IMR-90 (cell line): ENCODE results near the gene CPSF4L. TPM values are rescaled to one million over a fixed set of nuclear protein-coding genes. Genes with fewer than 3 reads are reported as not detected.

Experiments used
- ATAC-seq: fragments of 200-7000 bp; cut with Tn5 transposase; 2 replicates; pipeline ENCODE4 v1.9.1; 2020; ENCODE audit warnings: low read depth, mild to moderate bottlenecking, moderate library complexity
- BruUV-seq: library from RNA; stranded (reverse); fragments of 400-500 nt; replicated peaks from 2 replicates; lab custom pipeline; 2021; lab: Mats Ljungman, UMichigan
- CTCF ChIA-PET: fragments of 300-600 bp; formaldehyde crosslinking; extraction: SDS; loops from one replicate; lab custom pipeline; 2021; ENCODE audit warnings: antibody characterized with exemption; lab: Yijun Ruan, JAX
- POLR2A ChIA-PET: fragments of 300-600 bp; sonication (Branson Sonifier 250); formaldehyde crosslinking; loops from one replicate; lab custom pipeline; 2022; ENCODE audit warnings: antibody characterized with exemption; ENCODE audit not compliant: unreplicated experiment; lab: Charles Lee
- DNase-seq: peaks from one replicate; pipeline ENCODE4 v3.0.0; 2013
- H2AFZ ChIP-seq: replicated peaks from 2 replicates; pipeline ENCODE3; 2013; ENCODE audit warnings: low read length, mild to moderate bottlenecking; ENCODE audit not compliant: poor library complexity
- H2AK5ac ChIP-seq: 2 replicates; pipeline ENCODE4 v1.6.1; 2013; ENCODE audit warnings: low read depth, low read length, inconsistent platforms
- H2AK9ac ChIP-seq: replicated peaks from 2 replicates; pipeline ENCODE3; 2013; ENCODE audit warnings: mild to moderate bottlenecking, low read depth, low read length, moderate library complexity; ENCODE audit not compliant: poor library complexity
- H2BK120ac ChIP-seq: 2 replicates; pipeline ENCODE4 v1.6.1; 2013; ENCODE audit warnings: low read depth, low read length, inconsistent platforms
- H2BK15ac ChIP-seq: 3 replicates; pipeline ENCODE4 v1.6.1; 2013; ENCODE audit warnings: low read depth, low read length, inconsistent platforms
- H2BK20ac ChIP-seq: 2 replicates; pipeline ENCODE4 v1.6.1; 2013; ENCODE audit warnings: low read depth, mild to moderate bottlenecking, inconsistent platforms, low read length, moderate library complexity
- H2BK5ac ChIP-seq: 2 replicates; pipeline ENCODE4 v1.6.1; 2013; ENCODE audit warnings: mild to moderate bottlenecking, low read depth, low read length, inconsistent platforms; ENCODE audit not compliant: poor library complexity, severe bottlenecking
- H3K14ac ChIP-seq: replicated peaks from 2 replicates; pipeline ENCODE4 v1.6.1; 2013; ENCODE audit warnings: low read depth, low read length, inconsistent platforms
- H3K18ac ChIP-seq: 2 replicates; pipeline ENCODE4 v1.6.1; 2013; ENCODE audit warnings: low read depth, low read length, control low read depth
- H3K23ac ChIP-seq: 2 replicates; pipeline ENCODE4 v1.6.1; 2013; ENCODE audit warnings: low read depth, low read length, inconsistent platforms
- H3K27ac ChIP-seq: 2 replicates; pipeline ENCODE4 v1.5.1; 2013; ENCODE audit warnings: mild to moderate bottlenecking, control low read depth, low read length; ENCODE audit not compliant: insufficient read depth
- H3K27me3 ChIP-seq: 2 replicates; pipeline ENCODE4 v1.6.1; 2013; ENCODE audit warnings: low read length; ENCODE audit not compliant: control insufficient read depth, insufficient read depth
- H3K36me3 ChIP-seq: 2 replicates; pipeline ENCODE4 v1.6.1; 2013; ENCODE audit warnings: low read length, mixed read lengths; ENCODE audit not compliant: control insufficient read depth, insufficient read depth
- H3K4ac ChIP-seq: 2 replicates; pipeline ENCODE4 v1.6.1; 2013; ENCODE audit warnings: low read depth, low read length, inconsistent platforms
- H3K4me1 ChIP-seq: 2 replicates; pipeline ENCODE4 v1.6.1; 2013; ENCODE audit warnings: low read length, mixed read lengths; ENCODE audit not compliant: control insufficient read depth, insufficient read depth
- H3K4me2 ChIP-seq: 2 replicates; pipeline ENCODE4 v1.6.1; 2013; ENCODE audit warnings: low read depth, mild to moderate bottlenecking, control low read depth, low read length, moderate library complexity
- H3K4me3 ChIP-seq: 2 replicates; pipeline ENCODE4 v1.5.1; 2013; ENCODE audit warnings: low read depth, mild to moderate bottlenecking, control low read depth, low read length, moderate library complexity; ENCODE audit not compliant: insufficient read depth
- H3K56ac ChIP-seq: 2 replicates; pipeline ENCODE4 v1.6.1; 2013; ENCODE audit warnings: low read length, inconsistent platforms; ENCODE audit not compliant: insufficient read depth; ENCODE audit errors: extremely low read depth
- H3K79me1 ChIP-seq, 2 experiments: 2 replicates each; pipeline ENCODE4 v1.6.1; 2013; ENCODE audit warnings: low read length in 2 of 2, inconsistent platforms in 1 of 2, low read depth in 1 of 2
- H3K9ac ChIP-seq: 2 replicates; pipeline ENCODE4 v1.6.1; 2013; ENCODE audit warnings: low read depth, low read length, control low read depth
- H3K9me1 ChIP-seq: 2 replicates; pipeline ENCODE4 v1.6.1; 2013; ENCODE audit warnings: low read length, inconsistent platforms; ENCODE audit not compliant: insufficient read depth
- H3K9me3 ChIP-seq: 2 replicates; pipeline ENCODE4 v1.6.1; 2013; ENCODE audit warnings: low read length; ENCODE audit not compliant: control insufficient read depth, insufficient read depth
- H4K20me1 ChIP-seq: 2 replicates; pipeline ENCODE4 v1.6.1; 2013; ENCODE audit warnings: low read length, inconsistent platforms; ENCODE audit not compliant: insufficient read depth
- H4K5ac ChIP-seq: 2 replicates; pipeline ENCODE4 v1.6.1; 2013; ENCODE audit warnings: mild to moderate bottlenecking, low read depth, low read length, control low read depth
- H4K8ac ChIP-seq, 2 experiments: 2 replicates each; pipeline ENCODE4 v1.6.1; 2013; ENCODE audit warnings: low read depth in 2 of 2, low read length in 2 of 2, control low read depth in 1 of 2, inconsistent platforms in 1 of 2
- H4K91ac ChIP-seq: 2 replicates; pipeline ENCODE4 v1.6.1; 2013; ENCODE audit warnings: low read depth, low read length, inconsistent platforms; ENCODE audit not compliant: insufficient read depth
- BHLHE40 ChIP-seq: fragments of 150-350 bp; IDR thresholded peaks from 2 replicates; pipeline ENCODE4 v1.6.1; 2016; ENCODE audit warnings: mild to moderate bottlenecking, low read depth, low read length
- CEBPB ChIP-seq: IDR thresholded peaks from 2 replicates; pipeline ENCODE4 v1.6.1; 2012; ENCODE audit warnings: low read depth, low read length, improper control_type of control experiment
- CHD1 ChIP-seq: IDR thresholded peaks from 2 replicates; pipeline ENCODE4 v1.6.1; 2012; ENCODE audit warnings: low read depth, low read length, improper control_type of control experiment
- CTCF ChIP-seq: conservative IDR thresholded peaks from 2 replicates; pipeline ENCODE4 v1.5.1; 2012; ENCODE audit warnings: mild to moderate bottlenecking, low read depth, low read length, improper control_type of control experiment
- ELK1 ChIP-seq: fragments of 150-350 bp; IDR thresholded peaks from 2 replicates; pipeline ENCODE4 v1.6.1; 2016; ENCODE audit warnings: low read depth, mild to moderate bottlenecking, low read length, moderate library complexity, borderline replicate concordance
- FOS ChIP-seq: fragments of 150-350 bp; IDR thresholded peaks from 2 replicates; pipeline ENCODE4 v1.6.1; 2016; ENCODE audit warnings: low read depth, low read length
- MAFK ChIP-seq: IDR thresholded peaks from 2 replicates; pipeline ENCODE4 v1.6.1; 2012; ENCODE audit warnings: low read depth, low read length, improper control_type of control experiment
- MAZ ChIP-seq: IDR thresholded peaks from 2 replicates; pipeline ENCODE4 v1.6.1; 2012; ENCODE audit warnings: low read depth, mild to moderate bottlenecking, low read length, improper control_type of control experiment, moderate library complexity, borderline replicate concordance
- MXI1 ChIP-seq: IDR thresholded peaks from 2 replicates; pipeline ENCODE4 v1.6.1; 2012; ENCODE audit warnings: low read depth, mild to moderate bottlenecking, low read length, moderate library complexity, borderline replicate concordance
- NFE2L2 ChIP-seq: fragments of 150-350 bp; IDR thresholded peaks from 2 replicates; pipeline ENCODE4 v1.6.1; 2016; ENCODE audit warnings: low read depth, mild to moderate bottlenecking, low read length
- POLR2A ChIP-seq: IDR thresholded peaks from 2 replicates; pipeline ENCODE4 v1.6.1; 2012; ENCODE audit warnings: mild to moderate bottlenecking, low read depth, low read length
- RAD21 ChIP-seq: IDR thresholded peaks from 2 replicates; pipeline ENCODE4 v1.6.1; 2012; ENCODE audit warnings: low read length, improper control_type of control experiment
- RCOR1 ChIP-seq: IDR thresholded peaks from 2 replicates; pipeline ENCODE4 v1.6.1; 2012; ENCODE audit warnings: mild to moderate bottlenecking, low read length, improper control_type of control experiment; ENCODE audit not compliant: insufficient replicate concordance
- RFX5 ChIP-seq: IDR thresholded peaks from 2 replicates; pipeline ENCODE4 v1.8.0; 2012; ENCODE audit warnings: low read depth, mild to moderate bottlenecking, low read length, moderate library complexity
- SMC3 ChIP-seq: fragments of 150-350 bp; IDR thresholded peaks from 2 replicates; pipeline ENCODE4 v1.6.1; 2016; ENCODE audit warnings: low read depth, mild to moderate bottlenecking, antibody characterized with exemption, low read length, moderate library complexity
- USF2 ChIP-seq: fragments of 150-350 bp; IDR thresholded peaks from 2 replicates; pipeline ENCODE4 v1.6.1; 2017; ENCODE audit warnings: mild to moderate bottlenecking, antibody characterized with exemption, low read length, low read depth
- dilution Hi-C: fragments of 300-500 bp; cut with HindIII; formaldehyde crosslinking; loops from one replicate; pipeline ENCODE4 v1.14.3; 2018; ENCODE audit warnings: low sequenced_read_pairs; ENCODE audit not compliant: unreplicated experiment
- in situ Hi-C: fragments of 300-500 bp; cut with MboI; formaldehyde crosslinking; loops from 3 replicates; pipeline ENCODE4 v1.14.3; 2019; ENCODE audit warnings: low sequenced_read_pairs, inconsistent platforms, mixed read lengths
- intact Hi-C: fragments of 100-400 bp; cut with micrococcal nuclease; formaldehyde crosslinking; loops from 2 replicates; pipeline ENCODE4 v1.10.0; 2022
- polyA plus RNA-seq, 3 experiments: library from polyadenylated mRNA; depleted of rRNA; stranded (reverse); fragments of >200 nt; gene quantifications; 2 replicates each; pipeline ENCODE4 v1.2.3, GENCODE V29; 2012; ENCODE audit warnings: low replicate concordance in 1 of 3
- total RNA-seq: library from RNA; depleted of rRNA; stranded (reverse); fragments of >200 nt; gene quantifications from 2 replicates; pipeline ENCODE4 v1.2.3, GENCODE V29; 2012

The CPSF4L gene
- total and polyA plus RNA-seq, 2 of the 4 experiments (the other 2 are of a cell fraction): not detected

- in situ Hi-C loops: loop anchor here (25.0 kb wide), 1 partner anchor 827 kb away; no protein-coding TSS in a partner anchor
Observed at GRCh38 chr17:73214008-73214407, 47.7 kb downstream of the CPSF4L start.

More at GRCh38 chr17:73214008-73214407, 47.7 kb downstream of the CPSF4L start:
- TF ChIP-seq FOS: no peak
- TF ChIP-seq CTCF: no peak
- no peak for TF ChIP-seq MAFK
- TF ChIP-seq BHLHE40: no peak
- no peak for TF ChIP-seq USF2
- no peak for TF ChIP-seq CHD1
- TF ChIP-seq RFX5: no peak
- no peak for TF ChIP-seq CEBPB
- no peak for TF ChIP-seq ELK1
- TF ChIP-seq SMC3: no peak
- no peak for TF ChIP-seq NFE2L2
- TF ChIP-seq MAZ: no peak
- no peak for TF ChIP-seq MXI1
- no peak for TF ChIP-seq POLR2A
- no peak for TF ChIP-seq RAD21
- TF ChIP-seq RCOR1: no peak
- H3K23ac ChIP-seq: no peak overlapping the region
- H3K27ac ChIP-seq: no peak overlapping the region
- no peak overlapping the region for H3K4me3 ChIP-seq
- ChIA-PET CTCF (no interaction called here), POLR2A (no interaction called here)
- H4K8ac ChIP-seq: no peak overlapping the region
- H2AK5ac ChIP-seq: no peak overlapping the region
- H2AFZ ChIP-seq: no peak overlapping the region
- H4K20me1 ChIP-seq: peaks cover 13% of the 10 kb centered on the region; the same call in 1 of the 2 replicates
- no peak overlapping the region for H3K4ac ChIP-seq
- no peak for ATAC-seq
- no peak overlapping the region for H2AK9ac ChIP-seq
- no peak overlapping the region for H2BK120ac ChIP-seq
- H3K4me2 ChIP-seq: no peak overlapping the region
- H3K4me1 ChIP-seq: no peaks in the 10 kb centered on the region
- H3K14ac ChIP-seq: no peak overlapping the region
- no peak overlapping the region for H2BK5ac ChIP-seq
- intact Hi-C loops (no loop called here), dilution Hi-C loops (no loop called here)
- H3K9me1 ChIP-seq: peaks cover 10% of the 10 kb centered on the region; the same call in 1 of the 2 replicates
- no peak overlapping the region for H3K18ac ChIP-seq
- H3K27me3 ChIP-seq: no peaks in the 10 kb centered on the region
- no peaks in the 10 kb centered on the region for H3K9me3 ChIP-seq
- H3K56ac ChIP-seq: no peak overlapping the region
- H3K36me3 ChIP-seq: peaks cover 13% of the 10 kb centered on the region
- BruUV-seq: no TSS peak
- no peak overlapping the region for H2BK20ac ChIP-seq
- H3K79me1 ChIP-seq: peaks cover 40 to 45% of the 10 kb centered on the region in 2 experiments
- no peak overlapping the region for H4K5ac ChIP-seq
- H3K9ac ChIP-seq: no peak overlapping the region
- H4K91ac ChIP-seq: no peak overlapping the region
- DNase-seq: no peak
- no peak overlapping the region for H2BK15ac ChIP-seq
